GM06990 (cell line): ENCODE data around the gene CD2AP.
"Not testable (repeated sequence)": the region's sequence is repeated elsewhere in the genome, so short reads cannot be mapped to it uniquely, and the experiment has no call there.

Experiments used
- DNase-seq: peaks from one replicate; pipeline ENCODE4 v3.0.0-alpha.2; 2011; ENCODE audit not compliant: insufficient read length; ENCODE audit errors: extremely low read depth
- H3K27me3 ChIP-seq: replicated peaks from 2 replicates; pipeline ENCODE4 v1.6.0; 2011; ENCODE audit warnings: low read length; ENCODE audit not compliant: control insufficient read depth, insufficient read depth
- H3K36me3 ChIP-seq: 2 replicates; pipeline ENCODE4 v1.5.1; 2011; ENCODE audit warnings: low read length; ENCODE audit not compliant: control insufficient read depth, insufficient read depth
- H3K4me3 ChIP-seq: replicated peaks from 2 replicates; pipeline ENCODE4 v1.5.1; 2011; ENCODE audit warnings: low read depth, mild to moderate bottlenecking, control low read depth, low read length
- TF ChIP-seq, protein P1 (sequence below): IDR thresholded peaks from 2 replicates; pipeline ENCODE4 v1.5.1; 2011; ENCODE audit warnings: low read length, control low read depth, mild to moderate bottlenecking, inconsistent platforms; ENCODE audit not compliant: insufficient read depth, poor library complexity, severe bottlenecking

Gene CD2AP

DNA sequence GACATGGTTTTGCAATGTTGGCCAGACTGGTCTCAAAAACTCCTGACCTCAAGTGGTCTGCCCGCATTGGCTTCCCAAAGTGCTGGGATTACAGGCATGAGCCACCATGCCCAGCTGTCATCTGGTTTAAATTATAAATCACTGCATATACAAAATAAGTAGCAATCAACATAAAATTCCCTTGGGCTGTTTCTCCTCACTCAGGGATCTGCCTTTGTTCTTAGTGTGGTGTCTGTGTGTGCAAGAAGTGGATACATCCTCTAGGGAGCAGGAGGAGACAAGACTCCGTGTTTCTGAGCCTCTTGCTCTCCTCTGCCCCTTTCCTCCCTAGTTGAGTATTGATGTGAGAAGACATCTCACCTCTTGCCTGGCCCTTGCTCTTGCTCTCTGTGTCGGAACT, 155.6 kb downstream of the CD2AP start:
- Histone ChIP-seq H3K36me3 (no peaks in the 10 kb centered on the region), H3K27me3 (no peaks in the 10 kb centered on the region), H3K4me3 (no peak overlapping the region)
- no peak for DNase-seq
- TF ChIP-seq, protein P1, sequence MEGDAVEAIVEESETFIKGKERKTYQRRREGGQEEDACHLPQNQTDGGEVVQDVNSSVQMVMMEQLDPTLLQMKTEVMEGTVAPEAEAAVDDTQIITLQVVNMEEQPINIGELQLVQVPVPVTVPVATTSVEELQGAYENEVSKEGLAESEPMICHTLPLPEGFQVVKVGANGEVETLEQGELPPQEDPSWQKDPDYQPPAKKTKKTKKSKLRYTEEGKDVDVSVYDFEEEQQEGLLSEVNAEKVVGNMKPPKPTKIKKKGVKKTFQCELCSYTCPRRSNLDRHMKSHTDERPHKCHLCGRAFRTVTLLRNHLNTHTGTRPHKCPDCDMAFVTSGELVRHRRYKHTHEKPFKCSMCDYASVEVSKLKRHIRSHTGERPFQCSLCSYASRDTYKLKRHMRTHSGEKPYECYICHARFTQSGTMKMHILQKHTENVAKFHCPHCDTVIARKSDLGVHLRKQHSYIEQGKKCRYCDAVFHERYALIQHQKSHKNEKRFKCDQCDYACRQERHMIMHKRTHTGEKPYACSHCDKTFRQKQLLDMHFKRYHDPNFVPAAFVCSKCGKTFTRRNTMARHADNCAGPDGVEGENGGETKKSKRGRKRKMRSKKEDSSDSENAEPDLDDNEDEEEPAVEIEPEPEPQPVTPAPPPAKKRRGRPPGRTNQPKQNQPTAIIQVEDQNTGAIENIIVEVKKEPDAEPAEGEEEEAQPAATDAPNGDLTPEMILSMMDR = no peak

DNA sequence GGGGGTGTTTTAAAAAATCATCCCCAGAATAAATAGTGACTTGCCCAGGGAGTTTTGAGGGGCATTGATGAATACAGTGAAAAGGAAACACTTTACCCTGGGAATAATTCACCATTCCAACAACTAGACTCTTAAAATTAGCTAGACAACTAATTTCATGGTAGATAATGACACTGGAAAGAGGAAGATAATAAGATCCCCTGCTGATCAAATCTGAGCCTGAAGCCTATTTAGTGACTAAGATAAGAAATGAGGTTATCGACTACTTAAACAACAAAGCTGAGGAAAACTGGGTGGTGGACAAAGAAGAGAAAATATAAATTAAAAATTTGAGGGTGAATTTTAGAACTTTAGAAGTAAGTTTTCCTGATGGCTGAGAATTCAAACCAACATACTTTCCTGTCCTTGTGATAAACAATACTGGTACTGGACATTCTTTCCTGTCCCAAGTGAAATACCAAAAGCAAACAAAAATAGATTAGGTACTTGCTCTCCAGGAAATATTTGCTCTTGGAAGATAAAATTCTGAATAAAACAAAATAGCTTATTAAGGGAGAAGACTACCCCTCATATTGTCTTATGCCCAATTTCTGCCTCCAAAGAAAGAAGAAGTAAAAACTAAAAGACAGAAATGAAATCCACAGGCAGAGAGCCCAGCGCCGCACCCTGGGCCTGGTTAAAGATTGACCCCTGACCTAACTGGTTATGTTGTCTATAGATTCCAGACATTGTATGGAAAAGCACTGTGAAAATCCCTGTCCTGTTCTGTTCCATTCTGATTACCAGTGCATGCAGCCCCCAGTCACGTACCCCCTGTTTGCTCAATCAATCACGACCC, 156.8 kb downstream of the CD2AP start:
- no peak for DNase-seq
- Histone ChIP-seq H3K36me3 (no peaks in the 10 kb centered on the region), H3K4me3 (no peak overlapping the region), H3K27me3 (no peaks in the 10 kb centered on the region)
- TF ChIP-seq, protein P1 = no peak

DNA sequence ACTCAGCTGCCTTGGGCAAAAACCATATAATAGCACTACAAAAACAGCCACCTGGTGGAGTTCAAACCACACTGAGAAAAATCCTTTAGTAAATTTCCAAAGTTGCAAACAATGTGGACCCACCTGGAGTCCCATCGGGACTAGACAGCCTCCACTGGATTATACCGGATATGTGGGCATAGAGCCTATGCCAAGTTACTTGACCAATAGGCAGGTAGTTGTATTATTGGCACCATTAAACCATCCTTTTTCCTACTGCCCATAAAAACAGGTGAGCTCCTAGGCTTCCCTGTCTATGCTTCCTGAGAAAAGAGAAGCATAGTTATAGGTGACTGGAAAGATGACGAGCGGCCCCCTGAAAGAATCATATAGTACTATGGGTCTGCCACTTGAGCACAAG, 169.1 kb downstream of the CD2AP start:
- no peaks in the 10 kb centered on the region for H3K27me3 ChIP-seq
- DNase-seq = no peak
- H3K4me3 ChIP-seq = no peak overlapping the region
- TF ChIP-seq, protein P1 = no peak
- no peaks in the 10 kb centered on the region for H3K36me3 ChIP-seq

DNA sequence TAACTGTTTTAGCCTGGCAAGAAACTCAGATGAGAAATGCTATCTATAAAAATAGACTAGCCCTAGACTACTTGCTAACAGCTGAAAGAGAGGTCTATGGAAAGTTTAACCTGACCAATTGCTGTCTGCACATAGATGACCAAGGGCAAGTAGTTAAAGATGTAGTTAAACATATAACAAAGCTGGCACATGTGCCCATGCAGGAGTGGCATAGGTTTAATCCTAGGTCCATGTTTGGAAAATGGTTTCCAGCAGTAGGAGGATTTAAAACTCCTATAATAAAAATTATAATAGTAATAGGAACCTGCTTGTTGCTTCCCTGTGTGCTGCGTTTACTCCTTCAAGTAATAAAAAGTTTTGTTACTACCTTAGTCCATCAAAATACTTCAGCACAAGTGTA, 169.6 kb downstream of the CD2AP start:
- TF ChIP-seq, protein P1 = no peak
- H3K4me3 ChIP-seq = no peak overlapping the region
- no peaks in the 10 kb centered on the region for H3K36me3 ChIP-seq
- H3K27me3 ChIP-seq = no peaks in the 10 kb centered on the region
- no peak for DNase-seq

DNA sequence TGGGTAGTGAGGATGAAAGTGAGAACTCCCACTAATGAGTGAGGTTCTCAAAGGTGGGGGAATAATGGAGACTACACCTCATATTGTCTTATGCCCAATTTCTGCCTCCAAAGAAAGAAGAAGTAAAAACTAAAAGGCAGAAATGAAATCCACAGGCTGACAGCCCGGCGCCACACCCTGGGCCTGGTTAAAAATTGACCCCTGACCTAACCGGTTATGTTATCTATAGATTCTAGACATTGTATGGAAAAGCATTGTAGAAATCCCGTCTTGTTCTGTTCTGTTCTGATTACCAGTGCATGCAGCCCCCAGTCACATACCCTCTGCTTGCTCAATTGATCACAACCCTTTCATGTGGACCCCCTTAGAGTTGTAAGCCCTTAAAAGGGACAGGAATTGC, 170.0 kb downstream of the CD2AP start:
- H3K27me3 ChIP-seq, H3K36me3 ChIP-seq, H3K4me3 ChIP-seq, DNase-seq: not testable (repeated sequence)

DNA sequence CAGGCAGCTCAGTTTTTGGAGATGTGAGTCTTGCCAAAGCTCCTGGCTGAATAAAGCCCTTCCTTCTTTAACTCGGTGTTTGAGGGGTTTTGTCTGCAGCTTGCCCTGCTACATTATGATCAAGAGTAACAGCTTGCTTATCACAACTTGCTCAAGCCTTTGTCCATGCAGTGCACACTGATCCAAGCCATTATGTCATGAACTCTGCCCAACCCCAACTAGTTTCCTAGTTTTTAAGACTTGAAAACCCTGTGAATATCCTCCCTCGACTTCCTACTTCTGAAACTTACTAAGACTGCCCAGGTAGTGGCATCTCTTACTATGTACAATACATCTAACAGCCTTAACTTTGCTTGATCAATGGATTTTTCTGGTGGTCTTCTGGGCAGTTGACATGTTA, 170.4 kb downstream of the CD2AP start:
- Histone ChIP-seq H3K36me3 (no peaks in the 10 kb centered on the region), H3K4me3 (no peak overlapping the region), H3K27me3 (no peaks in the 10 kb centered on the region)
- no peak for DNase-seq
- TF ChIP-seq, protein P1 = no peak
